BLaER1 (cell line): ENCODE measurements around the gene PTH2.

Experiments
- H3K27ac ChIP-seq: shearing (Covaris generic); formaldehyde crosslinking; 2 replicates; pipeline ENCODE4 v1.8.1; 2022
- H3K27me3 ChIP-seq: shearing (Covaris generic); formaldehyde crosslinking; 2 replicates; pipeline ENCODE4 v1.8.1; 2022
- H3K36me3 ChIP-seq: shearing (Covaris generic); formaldehyde crosslinking; 2 replicates; pipeline ENCODE4 v1.8.1; 2022
- H3K4me1 ChIP-seq: shearing (Covaris generic); formaldehyde crosslinking; 2 replicates; pipeline ENCODE4 v1.8.1; 2022
- H3K4me2 ChIP-seq: shearing (Covaris generic); formaldehyde crosslinking; 2 replicates; pipeline ENCODE4 v1.8.1; 2022
- H3K4me3 ChIP-seq: shearing (Covaris generic); formaldehyde crosslinking; 2 replicates; pipeline ENCODE4 v1.8.1; 2022
- H3K9ac ChIP-seq: shearing (Covaris generic); formaldehyde crosslinking; 2 replicates; pipeline ENCODE4 v1.8.1; 2022
- H3K9me3 ChIP-seq: shearing (Covaris generic); formaldehyde crosslinking; 2 replicates; pipeline ENCODE4 v1.8.1; 2022
- H4K20me1 ChIP-seq: shearing (Covaris generic); formaldehyde crosslinking; 2 replicates; pipeline ENCODE4 v1.8.1; 2022
- Cebpa-rat ChIP-seq: shearing (Covaris generic); IDR thresholded peaks from 2 replicates; pipeline ENCODE4 v1.8.1; 2022

PTH2 gene

DNA sequence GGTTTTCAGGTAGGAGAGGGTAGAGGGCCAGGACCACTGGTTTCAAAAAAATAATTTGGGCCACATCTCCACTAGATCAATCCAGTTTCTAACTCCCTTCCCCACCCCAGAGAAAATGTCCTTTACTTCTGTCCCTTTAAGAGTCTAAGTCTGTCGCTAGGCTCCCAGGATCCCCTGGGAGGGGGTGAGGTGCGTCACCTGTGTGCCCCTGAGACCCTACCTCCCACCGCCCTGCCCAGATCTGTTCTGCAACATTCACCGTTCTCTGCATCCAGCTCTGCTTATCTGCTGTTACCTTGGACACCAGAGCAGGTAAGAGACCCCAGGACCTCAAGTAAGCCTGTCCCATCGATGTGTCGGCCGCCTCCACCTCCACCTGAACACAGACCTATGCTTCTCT, 1.9 kb upstream of the PTH2 start, which contains the start of gene GFY:
Gene GFY, plus strand, starts transcription at position 211 of the 400 bp plus-strand sequence. CDS start 1,043 bp downstream, outside the sequence.
- Histone ChIP-seq H4K20me1 (peaks cover 25% of the 10 kb centered on the region), H3K9me3 (no peaks in the 10 kb centered on the region; the same call in 1 of the 2 replicates), H3K4me3 (peak within 1 kb of the TSS; percentile 29; the same call in 1 of the 2 replicates), H3K4me2 (peak within 1 kb of the TSS; percentile 79), H3K4me1 (peaks cover 72% of the 10 kb centered on the region), H3K36me3 (no peaks in the 10 kb centered on the region), H3K27ac (no peak within 1 kb of the TSS), H3K9ac (no peak within 1 kb of the TSS), H3K27me3 (peaks cover 100% of the 10 kb centered on the region)
- no peak for TF ChIP-seq Cebpa-rat

GRCh38 chr19:49423985-49424303, 703 bp upstream of the PTH2 start:
- H3K9me3 ChIP-seq, result no peaks in the 10 kb centered on the region; the same call in 1 of the 2 replicates
- no peak overlapping the region for H3K27ac ChIP-seq
- H4K20me1 ChIP-seq, result peaks cover 25% of the 10 kb centered on the region
- peaks cover 100% of the 10 kb centered on the region for H3K27me3 ChIP-seq
- no peak for TF ChIP-seq Cebpa-rat
- peaks cover 76% of the 10 kb centered on the region for H3K4me1 ChIP-seq
- H3K4me2 ChIP-seq, result peak overlapping the region; percentile 71
- H3K9ac ChIP-seq, result no peak overlapping the region
- H3K4me3 ChIP-seq, result 0 out of 2 replicates have a peak overlapping the region, but pooled peaks have one; percentile 36
- H3K36me3 ChIP-seq, result no peaks in the 10 kb centered on the region

DNA sequence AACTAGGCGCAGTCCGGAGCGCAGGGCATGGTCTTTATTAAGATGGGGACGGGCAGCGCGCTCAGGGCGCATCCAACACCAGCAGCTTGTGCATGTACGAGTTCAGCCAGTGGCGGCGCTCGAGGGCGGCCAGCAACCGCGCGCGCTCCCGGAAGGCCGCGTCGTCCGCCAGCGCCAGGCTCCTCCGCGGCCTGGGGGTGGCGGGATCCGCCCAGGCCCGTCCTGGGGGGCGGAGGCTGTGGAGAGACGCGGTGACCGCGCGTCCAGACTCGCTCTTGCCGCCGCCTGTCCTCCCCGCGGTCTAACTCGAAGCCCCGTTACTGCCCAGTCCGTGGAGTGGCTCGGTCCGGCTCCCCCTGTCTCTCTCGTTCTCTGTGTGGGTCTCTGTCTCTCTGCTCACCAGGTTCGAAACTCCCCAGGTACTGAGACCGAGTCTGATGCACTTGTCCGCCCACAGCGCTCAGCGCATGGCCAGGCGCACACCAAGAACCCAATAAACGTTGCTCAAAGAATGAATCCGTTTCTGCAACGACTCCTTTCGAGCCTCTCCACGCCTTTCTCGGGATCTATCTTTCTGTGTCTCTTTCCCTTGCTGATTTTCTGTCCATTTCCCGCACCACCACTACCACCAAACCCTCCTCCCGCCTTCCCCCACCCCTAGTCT, 702 bp downstream of the PTH2 start:
- H3K4me1 ChIP-seq, result peaks cover 81% of the 10 kb centered on the region
- H3K9ac ChIP-seq, result no peak overlapping the region
- H3K36me3 ChIP-seq, result no peaks in the 10 kb centered on the region
- no peak overlapping the region for H3K27ac ChIP-seq
- H3K4me3 ChIP-seq, result peak overlapping the region; percentile 36; the same call in 1 of the 2 replicates
- no peak for TF ChIP-seq Cebpa-rat
- peak overlapping the region; percentile 71 for H3K4me2 ChIP-seq
- H3K9me3 ChIP-seq, result no peaks in the 10 kb centered on the region; the same call in 1 of the 2 replicates
- peaks cover 90% of the 10 kb centered on the region for H3K27me3 ChIP-seq
- H4K20me1 ChIP-seq, result peaks cover 20% of the 10 kb centered on the region

DNA sequence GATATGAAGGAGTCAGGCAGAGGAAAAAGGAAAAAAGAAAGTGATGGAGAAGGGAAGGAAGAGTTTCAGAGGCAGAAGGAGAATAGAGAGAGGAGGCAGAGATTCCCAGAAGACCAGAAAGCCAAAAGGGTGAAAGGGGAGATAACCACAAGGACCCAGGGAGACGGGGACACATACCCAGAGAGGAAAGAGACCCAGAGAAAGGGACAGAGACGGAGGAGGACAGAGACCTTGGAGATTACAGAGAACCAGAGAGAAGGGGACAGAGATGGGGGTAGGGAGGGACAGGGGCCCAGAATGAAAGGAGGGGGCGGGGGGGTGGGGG, 1.4 kb downstream of the PTH2 start:
- peaks cover 83% of the 10 kb centered on the region for H3K27me3 ChIP-seq
- peaks cover 20% of the 10 kb centered on the region for H4K20me1 ChIP-seq
- H3K4me1 ChIP-seq, result peaks cover 81% of the 10 kb centered on the region
- no peak overlapping the region for H3K9ac ChIP-seq
- TF ChIP-seq Cebpa-rat, result no peak
- no peak overlapping the region for H3K4me2 ChIP-seq
- H3K4me3 ChIP-seq, result no peak overlapping the region
- H3K36me3 ChIP-seq, result no peaks in the 10 kb centered on the region
- no peaks in the 10 kb centered on the region; the same call in 1 of the 2 replicates for H3K9me3 ChIP-seq
- H3K27ac ChIP-seq, result no peak overlapping the region

GRCh38 chr19:49421039-49421877, 2.0 kb downstream of the PTH2 start:
- Histone ChIP-seq H3K4me3 (peak overlapping the region; percentile 43; the same call in 1 of the 2 replicates), H3K9ac (no peak overlapping the region), H3K27me3 (peaks cover 77% of the 10 kb centered on the region), H4K20me1 (peaks cover 18% of the 10 kb centered on the region), H3K4me1 (peaks cover 81% of the 10 kb centered on the region), H3K36me3 (no peaks in the 10 kb centered on the region), H3K4me2 (no peak overlapping the region), H3K27ac (no peak overlapping the region), H3K9me3 (no peaks in the 10 kb centered on the region; the same call in 1 of the 2 replicates)
- TF ChIP-seq Cebpa-rat, result no peak

DNA sequence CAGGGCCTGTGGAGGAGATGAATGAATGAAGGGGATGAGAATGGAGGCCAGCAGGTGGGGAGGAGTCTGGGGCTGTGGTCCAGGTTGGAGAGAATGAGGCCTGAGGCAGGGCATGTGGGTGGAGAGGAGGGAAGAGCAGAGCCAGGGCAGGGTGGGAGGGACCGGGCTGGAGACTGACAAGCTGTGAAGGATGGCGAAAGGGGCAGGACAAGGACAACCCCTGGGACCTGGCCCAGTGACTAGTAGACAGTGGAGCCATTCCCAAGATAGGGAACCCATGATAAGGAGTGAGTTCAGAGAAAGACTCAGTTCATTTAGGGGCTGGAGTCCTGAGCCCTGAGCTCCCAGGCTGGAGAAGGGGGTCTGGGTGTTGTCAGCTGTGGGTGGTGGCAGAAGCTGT, 3.0 kb downstream of the PTH2 start:
- H3K36me3 ChIP-seq, result no peaks in the 10 kb centered on the region
- no peak overlapping the region for H3K9ac ChIP-seq
- no peak overlapping the region for H3K27ac ChIP-seq
- H3K4me1 ChIP-seq, result peaks cover 81% of the 10 kb centered on the region
- peaks cover 8% of the 10 kb centered on the region for H4K20me1 ChIP-seq
- peaks cover 67% of the 10 kb centered on the region for H3K27me3 ChIP-seq
- no peaks in the 10 kb centered on the region; the same call in 1 of the 2 replicates for H3K9me3 ChIP-seq
- H3K4me3 ChIP-seq, result no peak overlapping the region
- no peak for TF ChIP-seq Cebpa-rat
- peak overlapping the region; percentile 95; the same call in 1 of the 2 replicates for H3K4me2 ChIP-seq

GRCh38 chr19:49419173-49419572, 4.1 kb downstream of the PTH2 start:
- Histone ChIP-seq H3K9me3 (no peaks in the 10 kb centered on the region; the same call in 1 of the 2 replicates), H3K27ac (no peak overlapping the region), H3K9ac (no peak overlapping the region), H3K4me1 (peaks cover 84% of the 10 kb centered on the region), H4K20me1 (peaks cover 8% of the 10 kb centered on the region), H3K4me3 (no peak overlapping the region), H3K27me3 (peaks cover 56% of the 10 kb centered on the region), H3K4me2 (peak overlapping the region; percentile 95), H3K36me3 (no peaks in the 10 kb centered on the region)
- TF ChIP-seq Cebpa-rat, result no peak

GRCh38 chr19:49418511-49418910, 4.7 kb downstream of the PTH2 start:
- H3K27me3 ChIP-seq, result peaks cover 50% of the 10 kb centered on the region
- peaks cover 7% of the 10 kb centered on the region for H4K20me1 ChIP-seq
- H3K4me2 ChIP-seq, result peak overlapping the region; percentile 95
- H3K9me3 ChIP-seq, result no peaks in the 10 kb centered on the region; the same call in 1 of the 2 replicates
- H3K4me1 ChIP-seq, result peaks cover 84% of the 10 kb centered on the region
- no peak overlapping the region for H3K4me3 ChIP-seq
- peak overlapping the region; percentile 77 for H3K27ac ChIP-seq
- no peak overlapping the region for H3K9ac ChIP-seq
- no peaks in the 10 kb centered on the region for H3K36me3 ChIP-seq
- no peak for TF ChIP-seq Cebpa-rat

- peaks cover 35% of the 10 kb centered on the region for H3K27me3 ChIP-seq
- no peaks in the 10 kb centered on the region for H4K20me1 ChIP-seq
- peak overlapping the region; percentile 77 for H3K27ac ChIP-seq
- no peaks in the 10 kb centered on the region; the same call in 1 of the 2 replicates for H3K9me3 ChIP-seq
- no peaks in the 10 kb centered on the region for H3K36me3 ChIP-seq
- H3K4me1 ChIP-seq, result peaks cover 84% of the 10 kb centered on the region
- no peak overlapping the region for H3K4me3 ChIP-seq
- H3K4me2 ChIP-seq, result peak overlapping the region; percentile 95
- H3K9ac ChIP-seq, result peak overlapping the region; percentile 40; the same call in 1 of the 2 replicates
- no peak for TF ChIP-seq Cebpa-rat
These were observed 6.2 kb downstream of the PTH2 start for GRCh38 chr19:49417088-49417487.

GRCh38 chr19:49415810-49416200, 7.4 kb downstream of the PTH2 start:
- Histone ChIP-seq H3K4me3 (peak overlapping the region; percentile 50; the same call in 1 of the 2 replicates), H4K20me1 (no peaks in the 10 kb centered on the region), H3K9me3 (no peaks in the 10 kb centered on the region; the same call in 1 of the 2 replicates), H3K27me3 (peaks cover 23% of the 10 kb centered on the region), H3K4me2 (peak overlapping the region; percentile 95), H3K4me1 (peaks cover 90% of the 10 kb centered on the region), H3K36me3 (no peaks in the 10 kb centered on the region), H3K9ac (0 out of 2 replicates have a peak overlapping the region, but pooled peaks have one; percentile 61), H3K27ac (peak overlapping the region; percentile 70)
- TF ChIP-seq Cebpa-rat, result no peak
